GM21825 (cell line): ENCODE measurements around the gene COPS4.
A peak's percentile ranks its signal among the peaks of the same experiment; 100 is the strongest.
"Not testable (repeated sequence)": the region's sequence is repeated elsewhere in the genome, so short reads cannot be mapped to it uniquely, and the experiment has no call there.

Experiments used
- ATAC-seq: cut with Tn5 transposase; IDR thresholded peaks from one replicate; pipeline ENCODE4 v1.9.1; 2021; ENCODE audit warnings: mild to moderate bottlenecking, moderate library complexity; ENCODE audit not compliant: unreplicated experiment

COPS4 gene

DNA sequence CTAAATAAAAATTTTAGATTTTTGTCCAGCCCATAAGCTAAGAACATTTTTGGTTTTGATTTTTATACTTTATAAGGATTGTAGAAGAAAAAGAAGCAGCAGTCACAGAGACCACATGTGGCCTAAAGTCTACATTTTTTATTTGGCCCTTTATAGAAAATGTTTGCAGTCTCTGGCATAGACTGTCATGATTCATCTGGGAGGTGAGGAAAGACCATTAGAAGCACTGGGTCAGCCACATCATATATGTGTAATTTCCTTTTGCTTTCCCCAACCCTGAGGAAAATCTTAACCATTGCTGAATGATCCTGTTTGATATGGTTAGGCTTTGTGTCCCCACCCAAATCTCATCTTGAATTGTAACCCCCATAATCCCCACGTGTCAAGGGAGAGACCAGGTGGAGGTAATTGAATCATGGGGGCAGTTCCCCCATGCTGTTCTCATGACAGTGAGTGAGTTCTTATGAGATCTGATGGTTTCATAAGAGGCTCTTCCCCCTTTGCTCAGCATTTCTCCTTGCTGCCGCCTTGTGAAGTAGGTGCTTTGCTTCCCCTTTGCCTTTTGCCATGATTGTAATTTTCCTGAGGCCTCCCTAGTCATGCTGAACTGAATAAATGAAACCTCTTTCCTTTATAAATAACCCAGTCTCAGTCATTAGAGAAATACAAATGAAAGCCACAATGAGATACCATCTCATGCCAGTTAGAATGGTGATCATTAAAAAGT is 12.1 kb upstream of the COPS4 start:
- no peak for ATAC-seq

DNA sequence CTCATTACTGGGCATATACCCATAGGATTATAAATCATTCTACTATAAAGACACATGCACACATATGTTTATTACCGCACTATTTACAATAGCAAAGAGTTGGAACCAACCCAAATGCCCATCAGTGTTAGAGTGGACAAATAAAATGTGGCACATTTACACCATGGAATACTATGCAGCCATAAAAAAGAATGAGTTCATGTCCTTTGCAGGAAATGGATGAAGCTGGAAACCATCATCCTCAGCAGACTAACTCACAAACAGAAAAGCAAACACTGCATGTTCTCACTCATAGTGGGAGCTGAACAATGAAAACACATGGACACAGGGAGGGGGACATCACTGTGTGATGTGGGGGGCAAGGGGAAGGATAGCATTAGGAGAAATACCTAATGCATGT is 11.4 kb upstream of the COPS4 start:
- not testable (repeated sequence) for ATAC-seq

DNA sequence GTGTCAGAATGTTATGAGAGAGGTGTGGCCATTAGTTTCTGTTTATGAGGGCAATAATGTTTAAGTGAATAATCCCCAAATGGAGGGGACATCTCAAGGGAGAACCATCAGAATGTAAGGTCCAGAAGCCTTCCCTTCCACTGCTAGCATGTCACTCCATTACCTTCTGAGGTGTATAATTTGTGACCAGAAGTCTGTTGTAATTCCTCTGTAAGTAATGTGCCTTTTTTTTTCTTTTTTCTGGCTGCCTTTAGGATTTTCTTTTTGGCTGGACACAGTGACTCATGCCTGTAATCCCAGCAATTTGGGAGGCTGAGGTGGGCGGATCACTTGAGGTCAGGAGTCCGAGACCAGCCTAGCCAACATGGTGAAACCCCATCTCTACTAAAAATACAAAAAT is 10.8 kb upstream of the COPS4 start:
- no peak for ATAC-seq

DNA sequence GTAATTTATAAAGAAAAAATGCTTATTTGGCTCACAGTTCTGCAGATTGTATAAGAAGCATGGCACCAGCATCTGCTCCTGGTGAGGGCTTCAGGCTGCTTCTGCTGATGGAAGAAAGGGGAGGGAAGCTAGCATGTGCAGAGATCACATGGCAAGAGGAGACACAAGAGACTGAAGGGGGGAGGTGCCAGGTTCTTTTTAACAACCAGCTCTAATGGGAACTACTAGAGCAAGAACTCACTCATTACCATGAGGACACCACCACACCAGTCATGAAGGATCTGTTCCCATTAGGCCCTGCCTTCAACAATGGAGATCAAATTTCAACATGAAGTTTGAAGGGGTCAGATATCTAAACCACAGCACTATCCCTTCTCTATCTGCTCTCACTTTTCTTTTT is 9.4 kb upstream of the COPS4 start:
- no peak for ATAC-seq

DNA sequence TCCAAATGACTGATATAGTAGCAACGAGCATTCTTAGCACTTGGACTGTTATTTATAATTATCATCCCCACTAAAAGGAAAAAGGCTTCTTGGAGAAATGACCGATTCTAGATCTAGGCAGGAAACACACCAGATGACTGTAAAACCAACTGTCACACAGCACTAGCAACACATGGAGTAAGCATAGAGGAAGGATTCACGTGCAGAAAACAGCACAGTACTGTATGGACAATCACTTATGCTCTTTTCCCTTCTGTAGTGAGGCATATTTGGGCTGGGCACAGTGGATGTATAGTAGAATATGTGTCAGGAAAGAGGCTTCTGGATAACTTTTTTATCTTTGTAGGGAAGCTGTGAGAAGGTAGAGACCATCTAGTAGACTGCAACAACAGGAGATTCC is 6.0 kb upstream of the COPS4 start:
- no peak for ATAC-seq

DNA sequence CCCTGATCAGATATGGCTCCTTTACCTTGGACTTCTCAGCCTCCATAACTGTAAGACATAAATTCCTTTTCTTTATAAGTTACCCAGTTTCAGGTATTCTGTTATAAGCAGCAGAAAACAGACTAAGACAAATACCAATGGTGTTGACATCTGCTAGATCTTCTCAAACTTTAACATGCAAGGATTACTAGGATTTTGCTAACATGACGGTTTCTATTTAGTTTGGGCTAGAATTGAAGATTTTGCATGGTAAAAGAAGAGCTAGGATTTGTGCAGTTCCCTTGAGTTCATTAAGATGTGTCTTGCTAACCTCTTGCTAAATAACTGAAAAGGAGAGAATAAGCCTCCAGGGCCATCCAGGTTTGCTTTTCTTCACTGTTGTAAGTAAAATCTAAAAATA is 5.3 kb upstream of the COPS4 start:
- no peak for ATAC-seq

DNA sequence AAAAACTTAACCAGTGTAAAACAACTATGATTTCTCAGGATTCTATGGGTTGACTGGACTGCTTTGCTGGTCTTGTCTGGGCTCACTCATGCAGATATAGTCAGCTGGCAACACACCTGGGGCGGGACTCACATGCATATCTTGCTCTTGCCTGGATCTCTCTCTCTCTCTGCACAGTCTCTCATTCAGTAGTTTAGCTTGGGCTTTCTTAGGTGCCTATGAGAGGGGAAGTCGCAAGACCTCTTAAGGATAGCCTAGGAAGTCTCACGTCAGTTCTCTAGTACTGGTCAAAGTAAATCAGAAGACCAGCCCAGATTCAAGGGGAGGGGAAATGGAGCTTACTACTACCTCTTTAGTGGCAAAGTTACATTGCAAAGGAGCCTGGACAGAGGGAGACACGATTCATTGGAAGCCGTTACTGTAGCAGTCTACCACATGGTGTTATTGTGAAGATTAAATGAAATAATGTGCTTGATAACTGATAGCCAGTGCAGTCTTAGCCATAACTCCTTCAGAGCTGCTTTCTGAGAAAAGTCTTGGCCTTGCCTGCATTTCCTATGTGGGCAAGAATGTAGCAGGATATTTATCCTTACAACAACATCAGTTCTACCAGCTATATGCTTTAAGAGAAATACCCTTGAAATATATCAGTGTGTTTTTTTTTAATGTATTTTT is 2.1 kb downstream of the COPS4 start:
- no peak for ATAC-seq

DNA sequence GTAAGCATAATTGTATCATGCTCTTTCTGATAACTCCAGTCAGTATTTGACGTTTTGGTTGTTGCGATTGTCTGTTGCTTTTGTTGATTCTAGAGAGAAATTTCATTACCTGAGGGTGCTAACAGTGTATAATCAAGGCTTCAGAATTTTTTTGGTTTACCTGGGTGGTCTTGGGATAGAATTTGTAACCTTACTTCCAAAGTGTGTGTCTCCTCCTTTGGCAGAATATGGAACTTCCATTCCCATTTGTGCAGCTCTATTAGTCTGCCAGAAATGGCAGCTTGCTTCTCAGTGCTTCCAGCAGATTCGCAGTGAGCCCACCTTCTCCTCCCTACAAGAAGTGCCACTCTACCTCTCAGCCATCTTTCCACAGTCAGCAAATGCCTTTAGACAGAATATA is 5.3 kb downstream of the COPS4 start:
- ATAC-seq: no peak

DNA sequence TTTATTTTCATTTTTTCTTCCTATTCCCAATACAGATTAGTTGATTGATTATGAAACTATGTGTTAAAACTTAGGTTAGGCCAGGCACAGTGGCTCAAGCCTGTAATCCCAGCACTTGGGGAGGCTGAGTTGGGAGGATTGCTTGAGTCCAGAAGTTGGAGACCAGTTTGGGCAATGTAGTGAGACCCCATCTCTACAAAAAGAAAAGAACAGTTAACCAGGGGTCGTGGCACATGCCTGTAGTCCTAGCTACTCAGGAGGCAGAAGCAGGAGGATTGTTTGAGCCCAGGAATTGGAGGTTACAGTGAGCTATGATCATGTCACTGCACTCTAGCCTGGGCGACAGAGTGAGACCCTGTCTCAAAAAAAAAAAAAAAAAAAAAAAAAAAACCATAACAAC is 8.2 kb downstream of the COPS4 start:
- not testable (repeated sequence) for ATAC-seq

DNA sequence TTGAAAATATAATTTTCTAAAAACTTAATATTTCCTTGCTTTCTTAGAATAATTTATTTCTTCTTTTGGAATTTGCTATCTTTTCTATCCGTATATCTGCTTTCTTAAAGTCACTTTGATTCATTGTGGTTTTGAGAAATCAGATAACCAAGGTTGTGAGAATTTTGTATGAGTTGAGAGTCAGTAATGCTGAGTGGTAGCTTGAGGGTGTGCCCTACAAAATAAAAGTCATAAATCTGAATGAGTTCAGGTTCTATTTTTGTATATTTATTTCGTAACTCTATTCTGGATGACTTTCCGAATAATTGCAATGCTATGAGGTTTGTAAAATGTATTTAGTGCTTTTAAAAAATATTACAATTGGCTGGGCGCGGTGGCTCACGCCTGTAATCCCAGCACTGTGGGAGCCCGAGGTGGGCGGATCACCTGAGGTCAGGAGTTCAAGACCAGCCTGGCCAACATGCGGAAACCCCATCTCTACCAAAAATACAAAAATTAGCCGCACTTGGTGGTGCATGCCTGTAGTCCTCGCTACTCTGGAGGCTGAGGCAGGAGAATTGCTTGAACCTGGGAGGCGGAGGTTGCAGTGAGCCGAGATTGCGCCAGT is 8.9 kb downstream of the COPS4 start:
- no peak for ATAC-seq

DNA sequence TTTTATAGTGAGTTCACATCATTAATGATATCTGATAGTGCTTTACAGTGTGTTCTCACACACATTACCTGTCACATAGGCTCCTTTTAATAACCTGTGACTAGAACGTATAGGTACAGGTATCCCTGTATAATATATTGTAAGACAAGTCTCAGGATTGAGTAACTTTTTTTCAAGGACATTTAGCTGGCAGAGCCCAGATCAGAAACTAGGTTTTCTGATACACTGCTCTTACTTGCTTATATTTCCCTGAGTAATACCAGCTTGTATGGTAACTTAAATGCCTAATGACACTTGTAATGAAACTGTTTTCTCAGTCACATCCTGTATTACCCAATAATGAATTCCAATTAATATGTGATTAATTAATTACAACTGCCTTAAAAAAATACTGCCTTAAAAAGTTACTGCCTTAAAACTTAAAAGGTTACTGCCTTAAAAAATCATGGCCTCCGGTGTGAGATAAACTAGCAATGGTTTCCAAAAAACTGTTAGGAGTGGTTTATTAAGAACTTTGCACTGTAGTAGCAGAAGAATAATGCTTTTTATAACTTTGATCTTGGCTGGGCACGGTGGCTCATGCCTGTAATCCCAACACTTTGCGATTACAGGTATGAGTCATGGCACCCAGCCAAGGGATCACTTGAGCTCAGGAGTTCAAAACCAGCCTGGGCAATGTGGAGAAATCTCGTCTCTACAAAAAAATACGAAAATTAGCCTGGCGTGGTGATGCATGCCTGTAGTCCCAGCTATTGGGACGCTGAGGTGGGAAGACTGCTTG is 11.9 kb downstream of the COPS4 start:
- no peak for ATAC-seq

DNA sequence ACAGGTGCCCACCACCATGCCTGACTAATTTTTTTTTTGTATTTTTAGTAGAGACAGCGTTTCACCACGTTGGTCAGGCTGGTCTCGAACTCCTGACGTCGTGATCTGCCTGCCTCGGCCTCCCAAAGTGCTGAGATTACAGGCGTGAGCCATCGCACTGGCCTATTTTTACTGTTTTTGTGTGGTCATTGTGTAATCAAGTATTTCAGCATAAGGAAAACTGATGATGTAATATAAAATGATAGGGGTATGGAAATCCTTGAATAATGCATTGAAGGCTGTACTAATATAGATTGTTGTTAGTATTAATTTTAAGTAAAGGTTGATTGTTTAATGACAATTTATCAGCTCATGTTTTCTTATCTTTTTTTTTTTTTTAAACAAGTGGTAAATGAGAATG is 13.8 kb downstream of the COPS4 start:
- not testable (repeated sequence) for ATAC-seq

DNA sequence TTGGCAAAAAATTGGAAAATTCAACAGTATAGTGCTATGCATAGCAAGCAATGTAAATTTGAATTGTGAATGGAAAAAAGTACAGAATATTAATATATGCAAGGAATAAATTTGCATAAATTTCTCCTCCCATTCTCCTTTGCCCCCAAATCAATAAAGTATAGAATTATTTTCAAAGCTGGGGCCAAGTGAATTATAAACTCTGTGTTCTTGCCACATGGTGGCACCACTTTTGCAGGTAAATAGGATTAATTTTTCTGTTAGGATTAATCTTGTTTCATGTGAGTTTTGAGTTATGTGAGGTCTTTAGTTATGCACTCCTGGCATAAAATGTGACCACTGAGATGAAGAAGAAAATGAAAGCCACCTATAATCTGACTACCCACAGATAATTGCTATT is 19.9 kb downstream of the COPS4 start:
- no peak for ATAC-seq

DNA sequence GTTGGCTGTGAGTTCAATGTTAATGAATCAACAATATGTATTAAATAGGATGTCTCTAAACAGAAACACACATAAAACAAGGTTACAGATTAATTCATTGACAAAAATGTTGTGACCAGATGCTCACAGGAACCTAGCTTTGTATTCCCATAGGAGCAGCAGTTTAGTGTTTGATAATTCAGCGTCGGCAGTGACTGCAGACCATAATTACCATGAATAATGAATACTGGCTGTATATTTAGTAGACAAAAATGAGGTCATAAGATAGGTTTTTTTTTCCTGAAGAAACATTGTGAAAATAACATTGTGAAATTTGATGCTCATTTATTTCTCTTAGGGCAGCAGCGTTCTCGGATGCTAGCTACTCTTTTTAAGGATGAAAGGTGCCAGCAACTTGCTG is 27.8 kb downstream of the COPS4 start:
- no peak for ATAC-seq

DNA sequence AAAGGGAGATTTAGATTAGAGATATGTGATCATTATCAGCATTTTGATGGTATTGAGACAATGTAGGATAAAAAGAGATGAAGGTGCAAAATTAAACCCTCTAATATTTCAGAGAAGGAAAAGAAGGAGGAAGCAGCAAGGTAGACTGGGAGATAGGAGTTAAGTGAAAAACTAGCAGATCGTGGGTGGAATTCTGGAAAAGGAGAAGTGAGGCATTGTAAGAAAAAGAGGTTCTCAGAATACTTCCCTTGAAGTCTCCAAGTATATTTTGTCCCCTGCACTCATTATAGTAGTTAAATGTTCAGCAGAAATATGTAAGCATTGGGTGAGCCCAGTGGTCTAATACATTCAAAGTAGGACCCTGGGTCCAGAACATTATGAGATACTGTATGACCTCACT is 30.3 kb downstream of the COPS4 start:
- no peak for ATAC-seq

DNA sequence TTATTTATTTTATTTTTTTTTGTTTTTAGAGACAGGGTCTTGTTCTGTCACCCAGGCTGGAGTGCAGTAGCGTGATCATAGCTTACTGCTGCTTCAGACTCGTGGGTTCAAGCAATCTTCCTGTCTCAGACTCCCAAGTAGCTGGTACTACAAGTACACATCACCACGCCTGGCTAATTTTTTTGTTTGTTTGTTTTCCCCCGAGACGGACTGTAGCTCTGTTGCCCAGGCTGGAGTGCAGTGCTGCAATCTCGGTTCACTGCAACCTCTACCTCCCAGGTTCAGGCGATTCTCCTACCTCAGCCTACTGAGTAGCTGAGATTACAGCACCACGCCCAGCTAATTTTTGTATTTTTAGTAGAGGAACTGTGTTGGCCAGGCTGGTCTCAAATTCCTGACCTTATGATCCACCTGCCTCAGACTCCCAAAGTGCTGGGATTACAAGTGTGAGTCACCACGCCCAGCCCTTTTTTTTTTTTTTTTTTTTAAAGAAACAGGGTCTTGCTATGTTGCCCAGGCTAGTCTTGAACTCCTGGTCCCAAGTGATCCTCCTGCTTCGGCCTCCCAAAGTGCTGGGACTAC is 32.2 kb downstream of the COPS4 start:
- ATAC-seq: no peak

DNA sequence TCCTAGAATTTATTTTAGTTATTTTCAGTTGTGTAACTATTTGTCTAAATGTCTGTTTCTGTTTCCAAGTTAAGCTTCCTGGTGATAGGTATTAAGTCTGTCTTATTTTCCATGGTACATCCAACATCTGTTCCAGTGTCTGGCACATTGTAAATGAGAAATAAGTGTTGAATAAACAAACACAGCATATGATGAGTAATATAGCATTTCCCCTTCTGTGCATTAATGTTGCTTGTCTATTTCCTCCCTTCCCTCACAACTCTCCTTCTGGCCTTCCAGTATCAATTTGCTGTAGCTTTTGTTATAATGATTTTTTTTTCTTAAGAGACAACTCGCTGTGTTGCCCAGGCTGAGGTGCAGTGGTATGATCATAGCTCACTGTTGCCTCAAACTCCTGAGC is 36.1 kb downstream of the COPS4 start:
- ATAC-seq: no peak

DNA sequence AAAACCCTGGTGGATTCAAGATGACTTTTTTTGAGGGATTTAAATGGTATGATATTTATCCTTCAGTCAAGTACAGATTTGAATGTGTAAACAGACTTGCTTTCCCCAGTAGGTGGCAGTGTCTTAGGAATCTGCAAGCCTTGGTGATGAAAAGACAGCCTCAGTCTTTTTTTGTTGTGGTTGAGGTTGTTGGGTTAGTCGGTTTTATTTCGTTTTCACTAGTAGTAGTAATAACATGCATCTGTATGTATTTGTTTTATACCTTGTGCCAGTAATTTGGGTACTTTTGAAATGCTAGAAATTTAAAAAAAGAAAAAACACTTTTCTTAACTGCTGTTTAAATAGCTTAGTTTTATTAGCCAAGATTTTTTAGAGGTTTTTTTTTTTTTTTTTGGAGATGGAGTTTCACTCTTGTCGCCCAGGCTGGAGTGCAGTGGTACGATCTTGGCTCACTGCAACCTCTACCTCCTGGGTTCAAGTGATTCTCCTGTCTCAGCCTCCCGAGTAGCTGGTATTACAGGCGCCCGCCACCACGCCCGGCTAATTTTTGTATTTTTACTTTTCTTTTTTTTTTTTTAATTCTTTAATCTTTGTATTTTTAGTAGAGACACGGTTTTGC is 39.2 kb downstream of the COPS4 start:
- peak; percentile 73 for ATAC-seq

DNA sequence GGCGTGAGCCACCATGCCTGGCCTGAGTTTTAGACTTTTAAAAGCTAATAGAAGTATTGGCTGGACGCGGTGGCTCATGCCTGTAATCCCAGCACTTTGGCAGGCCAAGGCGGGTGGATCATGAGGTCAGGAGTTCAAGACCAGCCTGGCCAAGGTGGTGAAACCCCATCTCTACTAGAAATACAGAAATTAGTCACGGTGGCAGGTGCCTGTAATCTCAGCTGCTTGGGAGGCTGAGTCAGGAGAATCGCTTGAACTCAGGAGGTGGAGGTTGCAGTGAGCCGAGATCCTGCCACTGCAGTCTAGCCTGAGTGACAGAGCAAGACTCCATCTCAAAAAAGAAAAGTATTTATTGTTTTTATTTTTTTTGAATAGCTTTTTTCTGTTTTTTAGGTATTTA is 39.8 kb downstream of the COPS4 start:
- ATAC-seq: not testable (repeated sequence)

DNA sequence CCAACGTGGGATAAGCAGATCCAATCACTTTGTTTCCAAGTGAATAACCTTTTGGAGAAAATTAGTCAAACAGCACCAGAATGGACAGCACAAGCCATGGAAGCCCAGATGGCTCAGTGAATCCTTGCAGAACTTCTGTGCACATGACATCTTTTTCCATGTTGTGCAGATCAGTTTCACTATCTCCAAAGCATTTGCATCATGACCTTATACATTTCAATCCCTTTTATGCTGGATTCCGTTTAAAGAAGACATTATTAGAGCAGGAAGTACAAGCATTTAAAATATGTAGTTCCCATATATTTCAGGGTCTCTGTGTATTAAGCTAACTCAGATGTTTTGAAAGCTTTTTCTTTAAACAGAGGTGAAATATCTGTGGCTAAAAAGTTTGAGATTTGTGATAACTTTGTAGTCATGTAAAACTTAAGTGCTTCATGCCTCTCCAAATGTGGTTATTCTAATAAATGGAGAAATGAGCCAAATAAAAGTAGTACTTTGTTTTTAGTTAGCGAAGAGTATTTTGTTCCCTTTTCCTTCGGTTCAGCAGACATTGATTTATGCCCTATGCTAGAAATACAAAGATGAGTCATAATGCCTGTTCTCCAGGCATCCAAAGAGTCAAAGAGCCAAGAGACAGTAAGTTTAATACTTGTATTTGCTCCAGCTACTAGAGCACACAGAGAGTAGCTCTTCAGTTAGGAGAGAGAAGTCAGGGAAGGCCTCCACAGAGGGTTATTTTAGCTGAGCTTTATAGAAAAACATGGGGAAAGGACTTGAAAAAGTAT is 40.5 kb downstream of the COPS4 start:
- ATAC-seq: no peak
